ENCODE data around the gene NEDD4L. TPM values are rescaled to one million over a fixed set of nuclear protein-coding genes. Genes with fewer than 3 reads are reported as not detected.

The NEDD4L gene
- total RNA-seq, 1 donor from 2014 or later = 60.2 TPM

- no peak for DNase-seq (ENCODE audit: low spot score)
These were observed 243.6 kb downstream of the NEDD4L start for GRCh38 chr18:58287353-58288274.

DNA sequence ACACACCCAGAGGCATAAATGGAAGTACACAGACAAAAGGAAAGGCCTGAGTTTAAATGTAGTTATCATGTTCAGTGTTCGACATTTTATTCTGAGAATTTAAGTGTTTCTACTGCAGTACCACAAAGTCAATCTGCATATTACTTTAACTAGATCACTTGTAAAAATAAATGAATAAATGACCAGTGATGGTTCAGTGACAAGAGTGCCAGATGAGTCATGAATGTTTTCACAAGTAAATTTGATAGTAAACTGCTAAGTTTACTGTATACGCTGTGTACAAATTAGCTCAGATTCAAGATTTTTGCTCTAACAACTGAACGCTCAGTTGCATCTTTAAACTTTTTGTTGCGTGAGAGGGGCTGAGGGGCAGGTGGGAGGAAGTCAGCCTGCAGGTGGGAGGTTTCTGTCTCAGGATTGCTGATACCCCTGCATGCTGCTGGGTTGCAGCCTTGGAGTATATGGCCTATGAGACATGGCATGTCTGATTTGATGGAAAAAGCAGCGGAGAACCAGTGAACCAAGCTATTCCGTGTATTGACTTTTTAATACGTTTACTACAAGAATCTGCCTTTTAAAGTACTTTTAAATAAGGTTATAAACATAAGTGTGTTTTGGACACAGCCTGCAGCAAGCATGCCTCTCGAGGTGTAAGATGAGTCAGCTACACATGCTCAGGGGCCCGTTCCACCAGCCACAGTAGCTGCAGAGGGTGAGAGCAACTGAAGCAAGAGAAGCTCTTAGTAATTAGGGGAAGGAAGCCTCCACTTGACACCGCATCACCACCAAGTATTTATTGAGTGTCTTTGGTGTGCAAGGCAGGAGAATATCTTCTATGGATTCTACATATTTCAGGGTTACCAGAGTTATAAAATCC lies 245.1 kb downstream of the NEDD4L start:
- DNase-seq (ENCODE audit: low spot score) = no peak

GRCh38 chr18:58290116-58290695 lies 246.2 kb downstream of the NEDD4L start:
- no peak for DNase-seq (ENCODE audit: low spot score)

GRCh38 chr18:58291131-58291530 lies 247.1 kb downstream of the NEDD4L start:
- DNase-seq (ENCODE audit: low spot score) = no peak

GRCh38 chr18:58292638-58293037 lies 248.6 kb downstream of the NEDD4L start:
- DNase-seq (ENCODE audit: low spot score) = no peak

- no peak for DNase-seq (ENCODE audit: low spot score)
These were observed 253.2 kb downstream of the NEDD4L start for GRCh38 chr18:58297198-58297597.

- DNase-seq (ENCODE audit: low spot score) = no peak
These were observed 254.5 kb downstream of the NEDD4L start for GRCh38 chr18:58298251-58299134.

DNA sequence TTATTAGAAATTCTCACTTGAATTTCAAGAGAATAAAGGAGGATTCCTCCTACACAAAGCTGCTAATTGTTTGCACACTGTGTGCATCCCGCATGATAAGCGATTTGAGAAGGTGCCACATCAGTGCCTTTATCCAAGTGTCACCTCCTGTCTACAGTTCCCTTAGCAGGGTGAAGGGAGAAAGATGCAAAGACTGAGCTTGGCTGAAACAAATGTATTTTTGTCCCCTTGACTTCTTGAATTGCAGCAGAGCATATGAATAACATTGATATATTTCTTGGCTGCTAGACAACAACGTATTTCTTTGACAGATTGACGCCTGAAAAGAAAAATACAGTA lies 255.1 kb downstream of the NEDD4L start:
- DNase-seq (ENCODE audit: low spot score) = no peak

DNA sequence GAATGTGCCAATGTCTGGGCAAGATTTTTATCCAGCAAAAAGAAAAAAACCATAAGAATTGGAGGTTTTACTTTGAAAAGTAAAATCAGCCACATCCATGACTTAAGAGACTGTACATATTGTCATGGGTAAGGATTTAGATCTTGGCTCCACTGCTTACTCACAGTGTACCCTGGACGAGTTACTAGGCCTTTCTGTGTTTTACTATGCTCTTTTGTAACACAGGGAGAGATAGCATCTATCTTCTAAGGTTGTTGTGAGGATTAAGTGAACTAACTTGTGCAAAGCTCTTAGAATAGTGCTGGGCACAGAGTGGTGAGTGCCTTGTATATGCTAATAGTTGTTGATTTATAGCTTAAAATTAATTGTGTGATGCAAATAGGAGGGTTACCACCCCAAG lies 255.9 kb downstream of the NEDD4L start:
- no peak for DNase-seq (ENCODE audit: low spot score)

- DNase-seq (ENCODE audit: low spot score) = no peak
These were observed 256.8 kb downstream of the NEDD4L start for GRCh38 chr18:58300867-58301266.

GRCh38 chr18:58302811-58303210 lies 258.8 kb downstream of the NEDD4L start:
- DNase-seq (ENCODE audit: low spot score) = no peak

GRCh38 chr18:58303363-58303762 lies 259.3 kb downstream of the NEDD4L start:
- no peak for DNase-seq (ENCODE audit: low spot score)

GRCh38 chr18:58305792-58306191 lies 261.8 kb downstream of the NEDD4L start:
- no peak for DNase-seq (ENCODE audit: low spot score)

DNA sequence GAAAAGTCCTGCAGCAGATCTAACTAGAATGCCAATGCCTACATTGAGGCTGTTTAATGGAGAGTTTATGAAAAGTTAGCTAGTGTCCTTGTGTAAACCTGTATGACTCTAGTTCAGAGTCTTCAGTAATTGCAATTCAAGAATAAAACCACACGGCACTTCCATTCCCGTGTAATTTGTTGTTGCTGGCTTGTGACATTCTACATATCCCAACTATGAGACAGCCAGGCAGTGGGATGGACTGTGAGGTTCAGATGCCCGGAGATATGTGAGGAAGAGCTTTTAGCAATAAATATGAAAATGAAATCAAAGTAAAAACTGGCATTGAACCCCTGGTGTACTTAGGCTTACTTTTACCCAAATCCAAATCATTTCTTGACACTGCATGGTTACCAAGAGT lies 263.4 kb downstream of the NEDD4L start:
- DNase-seq (ENCODE audit: low spot score) = no peak

GRCh38 chr18:58308463-58308862 lies 264.4 kb downstream of the NEDD4L start:
- DNase-seq (ENCODE audit: low spot score) = no peak

DNA sequence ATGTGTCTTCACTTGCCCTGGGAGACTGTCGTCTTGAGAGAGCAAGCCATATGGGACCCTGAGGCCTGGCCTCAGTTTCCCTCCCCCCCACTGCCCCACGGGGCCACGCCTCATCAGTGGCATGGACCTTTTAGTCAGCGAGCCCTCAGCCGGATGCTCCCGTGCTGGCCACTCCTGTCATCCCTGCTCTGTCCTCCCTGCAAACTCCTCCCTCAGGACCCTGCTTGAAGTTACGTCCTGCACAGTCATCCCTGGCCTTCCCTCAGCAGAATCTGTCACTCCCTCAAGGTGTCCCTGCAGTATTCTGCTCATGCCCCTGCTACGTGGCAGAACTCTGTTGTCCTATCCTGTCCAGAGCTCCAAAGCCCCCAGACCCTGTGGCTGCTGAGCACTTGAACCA lies 265.1 kb downstream of the NEDD4L start:
- no peak for DNase-seq (ENCODE audit: low spot score)

DNA sequence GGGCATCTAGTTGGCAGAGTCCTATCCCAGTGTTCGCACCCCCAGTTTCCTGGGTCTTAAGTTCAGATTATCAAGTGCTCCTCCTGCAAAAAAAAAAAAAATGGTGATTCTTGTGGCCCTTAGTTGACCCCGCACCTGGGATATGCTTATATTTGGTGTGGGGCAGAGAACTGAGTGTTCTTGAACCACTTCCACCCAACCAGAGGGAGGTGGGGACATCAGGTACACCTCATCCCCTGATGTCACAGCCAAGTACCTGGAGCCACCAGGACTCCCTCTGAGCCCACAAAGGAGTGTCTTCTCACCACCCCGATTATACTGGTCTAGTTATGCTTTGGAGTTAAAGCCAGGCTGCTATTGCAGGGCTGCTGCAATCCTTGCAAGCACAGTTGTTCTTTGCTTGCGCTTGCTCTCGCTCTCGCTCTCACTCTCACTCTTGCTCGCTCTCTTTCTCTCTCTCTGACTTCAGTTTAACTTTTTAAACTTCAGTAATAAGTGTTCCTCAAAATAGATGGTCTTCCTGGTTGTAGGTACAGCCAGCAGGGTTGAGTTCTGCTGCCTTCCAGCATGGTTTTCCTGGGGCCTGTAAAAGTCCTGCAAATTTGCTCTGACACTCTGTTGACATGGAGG lies 265.7 kb downstream of the NEDD4L start:
- DNase-seq (ENCODE audit: low spot score) = no peak

GRCh38 chr18:58310517-58310916 lies 266.5 kb downstream of the NEDD4L start:
- DNase-seq (ENCODE audit: low spot score) = peak; percentile 54

- DNase-seq (ENCODE audit: low spot score) = no peak
These were observed 267.4 kb downstream of the NEDD4L start for GRCh38 chr18:58311390-58311789.

DNA sequence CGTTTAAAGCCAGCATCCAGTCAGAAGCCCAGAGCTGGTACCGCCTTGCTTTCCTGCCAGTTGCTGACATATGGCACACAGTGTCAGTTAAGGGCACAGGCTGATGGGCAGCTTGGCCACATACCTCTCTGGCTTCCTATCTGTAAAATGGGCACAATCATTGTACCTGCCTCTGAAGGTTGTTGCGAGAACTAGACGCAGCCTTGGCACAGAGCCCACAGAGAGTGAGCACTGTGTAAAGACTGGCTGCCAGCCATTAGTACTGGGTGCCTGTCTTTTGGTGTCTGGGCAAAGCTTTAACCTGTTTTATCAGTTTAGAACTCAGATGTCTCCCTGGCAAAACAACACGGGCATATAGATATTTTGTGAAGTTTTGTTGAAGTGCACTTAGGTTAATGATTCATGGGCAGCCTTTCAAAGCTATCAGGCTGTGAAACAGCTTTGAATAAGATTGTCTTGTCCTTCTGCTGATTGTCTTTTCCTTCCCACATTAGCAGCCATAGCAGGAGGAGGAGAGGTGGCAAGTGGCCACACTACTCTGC lies 269.5 kb downstream of the NEDD4L start:
- no peak for DNase-seq (ENCODE audit: low spot score)

Data from umbilical cord (tissue), 2 donors.